ENCODE results near the gene ADCY3. TPM values are rescaled to one million over a fixed set of nuclear protein-coding genes. Genes with fewer than 3 reads are reported as not detected.

Gene ADCY3
- total and polyA plus RNA-seq, 2 of the 13 experiments (the other 11 are each of a cell fraction or from before 2014, with no cell fraction given) = 0.11 to 0.61 TPM

- TF ChIP-seq MYC (CRISPR knock-in tag; IDR thresholded peaks at IDR 0.05; ENCODE audit: borderline replicate concordance) = peak; percentile 76
- TF ChIP-seq FUBP1 (CRISPR knock-in tag; IDR thresholded peaks at IDR 0.05; ENCODE audit: borderline replicate concordance) = no peak
- TF ChIP-seq ATF5 (CRISPR knock-in tag; IDR thresholded peaks at IDR 0.05; ENCODE audit: low read depth) = no peak
- no peak for TF ChIP-seq DR1 (CRISPR knock-in tag; IDR thresholded peaks at IDR 0.05)
- no peak for TF ChIP-seq ZNF136 (CRISPR knock-in tag; IDR thresholded peaks at IDR 0.05; ENCODE audit: low read depth)
- no peak for TF ChIP-seq FLYWCH1 (CRISPR knock-in tag; IDR thresholded peaks at IDR 0.05)
- peak; percentile 93 for TF ChIP-seq RBM22 (optimal IDR thresholded peaks at IDR 0.05; ENCODE audit: low read length)
- TF ChIP-seq MBNL3 (CRISPR knock-in tag; conservative IDR thresholded peaks at IDR 0.05) = no peak
- TF ChIP-seq SMAD3 (CRISPR knock-in tag; IDR thresholded peaks at IDR 0.05) = peak; percentile 71; the same call in 1 of the 2 replicates
- TF ChIP-seq DMTF1 (CRISPR knock-in tag; IDR thresholded peaks at IDR 0.05) = no peak
- TF ChIP-seq, protein P1, sequence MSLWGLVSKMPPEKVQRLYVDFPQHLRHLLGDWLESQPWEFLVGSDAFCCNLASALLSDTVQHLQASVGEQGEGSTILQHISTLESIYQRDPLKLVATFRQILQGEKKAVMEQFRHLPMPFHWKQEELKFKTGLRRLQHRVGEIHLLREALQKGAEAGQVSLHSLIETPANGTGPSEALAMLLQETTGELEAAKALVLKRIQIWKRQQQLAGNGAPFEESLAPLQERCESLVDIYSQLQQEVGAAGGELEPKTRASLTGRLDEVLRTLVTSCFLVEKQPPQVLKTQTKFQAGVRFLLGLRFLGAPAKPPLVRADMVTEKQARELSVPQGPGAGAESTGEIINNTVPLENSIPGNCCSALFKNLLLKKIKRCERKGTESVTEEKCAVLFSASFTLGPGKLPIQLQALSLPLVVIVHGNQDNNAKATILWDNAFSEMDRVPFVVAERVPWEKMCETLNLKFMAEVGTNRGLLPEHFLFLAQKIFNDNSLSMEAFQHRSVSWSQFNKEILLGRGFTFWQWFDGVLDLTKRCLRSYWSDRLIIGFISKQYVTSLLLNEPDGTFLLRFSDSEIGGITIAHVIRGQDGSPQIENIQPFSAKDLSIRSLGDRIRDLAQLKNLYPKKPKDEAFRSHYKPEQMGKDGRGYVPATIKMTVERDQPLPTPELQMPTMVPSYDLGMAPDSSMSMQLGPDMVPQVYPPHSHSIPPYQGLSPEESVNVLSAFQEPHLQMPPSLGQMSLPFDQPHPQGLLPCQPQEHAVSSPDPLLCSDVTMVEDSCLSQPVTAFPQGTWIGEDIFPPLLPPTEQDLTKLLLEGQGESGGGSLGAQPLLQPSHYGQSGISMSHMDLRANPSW (CRISPR knock-in tag; IDR thresholded peaks at IDR 0.05; ENCODE audit: borderline replicate concordance) = no peak
- no peak for TF ChIP-seq NFE2 (CRISPR knock-in tag; IDR thresholded peaks at IDR 0.05)
- no peak for TF ChIP-seq HHEX (CRISPR knock-in tag; IDR thresholded peaks at IDR 0.05)
- no peak for TF ChIP-seq TEF (CRISPR knock-in tag; IDR thresholded peaks at IDR 0.05)
- no peak for TF ChIP-seq HINFP (CRISPR knock-in tag; IDR thresholded peaks at IDR 0.05; ENCODE audit: low read depth)
These were observed 92.5 kb downstream of the ADCY3 start (continued) for GRCh38 chr2:24827321-24828237.

Measured in HepG2 (cell line).